GM21723 (cell line): ENCODE results near the gene SUSD4.

ENCODE experiments used
- ATAC-seq: cut with Tn5 transposase; IDR thresholded peaks from one replicate; pipeline ENCODE4 v1.9.1; 2021; ENCODE audit warnings: mild to moderate bottlenecking, moderate library complexity; ENCODE audit not compliant: unreplicated experiment

The SUSD4 gene

GRCh38 chr1:223331301-223331700 is 32.7 kb downstream of the SUSD4 start:
- no peak for ATAC-seq

- no peak for ATAC-seq
Measured at GRCh38 chr1:223330466-223330865, 33.5 kb downstream of the SUSD4 start.

GRCh38 chr1:223329664-223330415 is 34.1 kb downstream of the SUSD4 start:
- no peak for ATAC-seq

GRCh38 chr1:223329252-223329651 is 34.7 kb downstream of the SUSD4 start:
- ATAC-seq: no peak

- ATAC-seq: no peak
Measured at GRCh38 chr1:223328566-223328965, 35.4 kb downstream of the SUSD4 start.

- no peak for ATAC-seq
Measured at GRCh38 chr1:223326776-223327175, 37.2 kb downstream of the SUSD4 start.

GRCh38 chr1:223323491-223324484 is 40.2 kb downstream of the SUSD4 start:
- ATAC-seq: no peak

GRCh38 chr1:223322868-223323267 is 41.1 kb downstream of the SUSD4 start:
- ATAC-seq: no peak

GRCh38 chr1:223320959-223321358 is 43.0 kb downstream of the SUSD4 start:
- ATAC-seq: no peak

GRCh38 chr1:223319905-223320580 is 43.9 kb downstream of the SUSD4 start:
- no peak for ATAC-seq

- no peak for ATAC-seq
Measured at GRCh38 chr1:223319398-223319797, 44.6 kb downstream of the SUSD4 start.

GRCh38 chr1:223316082-223316481 is 47.9 kb downstream of the SUSD4 start:
- no peak for ATAC-seq

GRCh38 chr1:223315665-223316064 is 48.3 kb downstream of the SUSD4 start:
- no peak for ATAC-seq

GRCh38 chr1:223313415-223313754 is 50.6 kb downstream of the SUSD4 start:
- ATAC-seq: no peak

- ATAC-seq: no peak
Measured at GRCh38 chr1:223312705-223313414, 51.1 kb downstream of the SUSD4 start.

GRCh38 chr1:223312273-223312672 is 51.7 kb downstream of the SUSD4 start:
- ATAC-seq: no peak

GRCh38 chr1:223311826-223312225 is 52.1 kb downstream of the SUSD4 start:
- no peak for ATAC-seq

- ATAC-seq: no peak
Measured at GRCh38 chr1:223308136-223308535, 55.8 kb downstream of the SUSD4 start.

GRCh38 chr1:223307544-223307943 is 56.4 kb downstream of the SUSD4 start:
- no peak for ATAC-seq

GRCh38 chr1:223304931-223305330 is 59.0 kb downstream of the SUSD4 start:
- ATAC-seq: no peak

GRCh38 chr1:223301371-223301770 is 62.6 kb downstream of the SUSD4 start:
- ATAC-seq: no peak
